HG03439 (cell line): ENCODE measurements around the gene ALPK1.

Experiments
- ATAC-seq: cut with Tn5 transposase; IDR thresholded peaks from one replicate; pipeline ENCODE4 v1.9.1; 2021; ENCODE audit warnings: mild to moderate bottlenecking, moderate library complexity; ENCODE audit not compliant: unreplicated experiment

The ALPK1 gene

DNA sequence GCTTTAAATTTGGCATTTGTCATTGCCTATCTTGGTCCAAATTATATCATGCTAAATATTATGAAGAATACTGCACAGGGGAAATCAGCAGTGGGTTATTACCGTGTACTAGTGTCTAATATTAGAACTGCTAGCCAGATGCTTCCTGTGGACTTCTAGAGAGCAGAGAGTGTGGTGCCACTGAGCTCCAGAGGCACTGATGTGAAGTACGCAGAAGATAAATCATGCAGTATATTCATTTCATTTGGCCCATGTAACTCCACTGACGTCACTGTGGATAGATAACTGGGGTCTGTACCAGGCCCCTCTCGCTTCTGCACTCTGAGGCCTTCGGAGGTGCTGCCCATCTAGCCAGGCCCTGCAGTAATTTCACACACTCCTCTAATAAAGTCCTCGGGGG lies 80.0 kb downstream of the ALPK1 start:
- ATAC-seq: no peak

DNA sequence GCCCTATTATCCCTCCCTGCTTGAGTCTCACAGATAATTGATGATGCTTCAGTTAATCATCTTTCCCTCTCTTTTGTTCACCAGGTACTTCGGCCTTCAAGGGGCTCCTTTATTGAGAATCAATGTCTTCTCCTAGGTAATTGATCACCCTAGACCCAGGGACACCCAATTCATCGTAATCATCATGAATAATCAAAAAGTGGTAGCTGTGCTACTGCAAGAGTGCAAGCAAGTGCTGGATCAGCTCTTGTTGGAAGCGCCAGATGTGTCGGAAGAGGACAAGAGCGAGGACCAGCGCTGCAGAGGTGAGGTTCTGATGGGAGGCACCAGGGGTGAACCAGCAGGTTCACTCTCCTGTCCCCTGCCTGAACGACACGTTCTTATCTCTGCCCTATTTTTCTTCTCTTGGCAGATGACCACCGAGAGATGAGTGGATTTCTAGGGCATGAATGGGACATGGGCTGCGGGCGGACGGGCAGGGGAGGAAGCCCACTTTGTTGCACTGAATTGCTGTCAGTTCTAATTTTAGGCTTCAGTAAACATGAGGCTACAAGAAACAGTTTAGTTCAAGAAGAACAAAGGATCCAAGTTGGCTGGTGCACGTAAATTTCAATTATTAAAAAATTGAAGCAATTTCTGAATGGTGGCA lies 80.5 kb downstream of the ALPK1 start:
- ATAC-seq: no peak

- ATAC-seq: no peak
These were observed 81.1 kb downstream of the ALPK1 start for GRCh38 chr4:112378243-112378620.

DNA sequence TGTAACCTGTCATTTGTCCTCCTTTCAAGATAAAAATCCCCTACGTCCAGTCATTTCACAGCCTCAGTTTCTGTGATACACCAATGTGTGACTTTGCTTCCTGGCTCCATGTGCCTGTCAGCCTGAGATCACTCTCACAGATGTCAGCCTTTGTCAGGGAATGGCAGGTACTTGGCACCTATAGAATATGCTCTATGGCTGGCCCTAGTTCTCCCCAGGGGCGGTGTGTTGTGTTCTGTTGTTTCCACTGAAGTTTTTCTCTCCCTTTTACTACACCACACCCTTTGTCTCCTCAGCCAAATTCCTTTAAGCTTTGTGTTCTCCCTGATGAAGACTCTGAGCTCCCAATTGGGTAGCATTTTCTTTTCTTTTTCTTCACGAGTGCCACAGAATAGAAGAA lies 81.7 kb downstream of the ALPK1 start:
- no peak for ATAC-seq

DNA sequence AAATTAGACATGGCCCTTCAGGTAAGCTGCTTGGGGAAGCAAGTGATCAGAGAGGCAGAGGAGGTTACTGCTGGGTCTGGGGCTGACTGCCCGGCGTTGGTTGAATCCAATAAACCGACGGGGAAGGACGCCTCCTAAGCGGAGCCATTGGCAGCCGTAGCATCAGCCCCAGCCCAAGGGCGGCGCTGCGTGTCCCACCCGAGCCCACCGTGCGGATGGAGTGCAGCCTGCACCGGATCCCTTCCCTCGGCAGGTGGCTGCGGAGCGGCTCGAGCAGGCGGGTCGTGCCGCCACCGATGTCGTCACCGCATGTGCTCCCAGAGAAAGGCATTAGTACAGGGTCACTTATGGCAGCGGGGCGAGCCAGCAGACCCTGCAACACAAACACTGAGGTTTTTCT lies 82.1 kb downstream of the ALPK1 start:
- no peak for ATAC-seq

- no peak for ATAC-seq
These were observed 85.0 kb downstream of the ALPK1 start for GRCh38 chr4:112381996-112382692.

DNA sequence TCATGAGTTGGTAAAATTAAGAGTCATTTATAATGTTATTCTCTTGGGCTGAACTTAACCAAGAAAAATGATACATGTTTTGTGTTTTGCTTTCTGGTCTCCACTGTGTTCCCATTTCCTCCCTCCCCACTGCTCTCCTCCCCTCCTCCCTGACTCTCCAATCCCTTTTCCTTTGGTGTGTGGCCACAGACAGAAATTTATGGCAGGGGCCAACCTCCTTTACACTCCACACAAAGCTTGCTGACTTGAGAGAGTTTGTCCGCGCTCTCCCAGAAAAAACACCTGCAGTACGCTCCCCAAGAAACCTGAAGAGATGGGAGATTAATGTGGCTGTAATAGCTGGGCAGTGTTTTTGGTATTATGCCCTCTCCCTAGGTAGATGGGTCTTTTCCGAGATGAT lies 88.9 kb downstream of the ALPK1 start:
- no peak for ATAC-seq

- no peak for ATAC-seq
These were observed 104.9 kb downstream of the ALPK1 start for GRCh38 chr4:112402098-112402497.

DNA sequence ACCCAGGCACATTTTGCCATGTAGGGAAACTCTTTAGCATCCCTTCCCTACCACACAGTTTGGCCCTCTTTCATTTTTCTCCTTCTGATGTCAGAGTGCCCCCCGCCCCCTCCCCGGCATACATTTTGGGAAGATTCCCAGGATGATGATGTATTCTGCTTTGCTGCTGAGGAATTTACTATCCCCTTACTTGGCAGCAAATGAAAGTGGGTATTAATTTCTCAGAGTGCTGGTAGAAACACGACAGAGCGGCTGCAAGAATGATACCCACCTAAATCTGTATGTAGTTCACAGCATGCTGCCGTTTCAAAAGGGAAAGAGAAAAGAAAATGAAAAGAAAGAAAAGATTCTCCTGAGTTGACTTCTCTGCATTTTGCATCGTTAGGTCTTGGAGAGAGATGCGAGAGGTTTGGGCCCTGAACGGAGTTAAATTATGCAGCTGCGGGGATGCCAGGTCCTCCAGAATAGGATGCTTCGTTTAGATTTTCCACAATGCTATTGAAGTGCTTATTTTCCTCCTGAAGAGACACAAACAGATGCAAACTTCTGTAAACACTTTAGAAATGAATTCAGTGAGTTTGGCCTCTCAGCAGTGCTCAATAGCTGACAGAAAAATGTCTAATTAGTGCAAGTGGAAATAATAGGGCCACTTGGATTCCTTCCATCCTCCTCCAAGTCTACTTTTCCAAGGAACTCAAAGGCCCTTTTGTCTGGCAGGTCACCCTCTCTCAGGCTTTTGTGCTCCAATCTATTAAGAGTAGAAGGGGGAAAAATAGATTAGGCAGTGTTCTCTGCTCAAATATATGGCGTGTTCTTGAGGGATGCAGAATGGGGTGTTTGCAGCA lies 106.2 kb downstream of the ALPK1 start:
- no peak for ATAC-seq

- ATAC-seq: no peak
These were observed 113.2 kb downstream of the ALPK1 start for GRCh38 chr4:112410364-112410763.

DNA sequence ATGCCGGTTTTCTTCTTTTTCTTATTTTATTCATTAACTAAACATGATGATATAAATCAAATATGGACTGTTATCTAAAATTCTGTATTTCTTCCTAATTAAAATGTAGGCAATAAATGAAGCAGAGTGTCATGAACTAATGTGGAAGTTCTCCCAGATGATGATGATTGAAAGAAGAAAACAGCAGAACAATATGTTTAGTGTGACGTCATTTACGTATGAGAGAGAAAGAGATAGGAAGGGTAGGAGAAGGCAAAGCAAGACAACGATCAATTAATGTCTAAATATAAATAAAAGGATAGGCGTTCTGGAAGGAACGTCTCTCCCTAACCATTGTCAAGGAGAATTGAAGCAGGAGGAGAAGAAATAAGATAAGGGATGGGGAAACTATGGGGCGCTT lies 113.6 kb downstream of the ALPK1 start:
- ATAC-seq: no peak

GRCh38 chr4:112411781-112412550 lies 114.8 kb downstream of the ALPK1 start:
- no peak for ATAC-seq

DNA sequence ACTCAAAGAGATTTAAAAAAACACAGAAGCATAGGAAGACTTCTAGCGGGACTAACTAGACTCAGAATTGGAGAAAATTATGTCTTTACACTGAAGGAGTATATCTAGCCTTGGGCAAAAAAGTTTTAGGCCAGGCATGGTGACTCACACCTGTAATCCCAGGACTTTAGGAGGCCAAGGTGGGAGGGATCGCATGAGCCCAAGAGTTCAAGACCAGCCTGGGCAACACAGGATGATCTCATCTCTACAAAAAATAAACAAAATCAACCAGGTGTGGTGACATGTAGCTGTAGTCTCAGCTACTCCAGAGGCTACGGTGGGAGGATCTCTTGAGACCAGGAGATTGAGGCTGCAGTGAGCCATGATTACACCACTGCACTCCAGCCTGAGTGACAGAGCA lies 119.3 kb downstream of the ALPK1 start:
- ATAC-seq: no peak

DNA sequence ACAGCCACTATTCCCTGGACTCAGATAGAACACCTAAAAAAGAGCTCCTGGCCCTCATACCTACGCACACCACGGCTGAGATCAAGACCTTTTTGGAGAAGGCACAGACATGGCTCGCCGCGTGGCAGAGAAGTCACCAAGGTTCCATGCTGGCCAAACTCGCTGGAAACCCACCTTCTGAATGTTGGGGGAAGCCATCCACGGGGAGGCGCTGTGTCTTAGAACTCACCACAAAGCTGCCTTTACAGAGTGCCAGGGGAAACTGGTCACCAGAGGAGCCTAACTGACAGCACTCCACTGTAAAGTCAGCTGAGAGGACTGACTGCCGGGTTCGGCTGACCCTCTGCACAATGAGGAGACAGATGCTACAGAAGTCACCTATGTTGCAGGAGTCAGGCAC lies 120.9 kb downstream of the ALPK1 start:
- no peak for ATAC-seq

DNA sequence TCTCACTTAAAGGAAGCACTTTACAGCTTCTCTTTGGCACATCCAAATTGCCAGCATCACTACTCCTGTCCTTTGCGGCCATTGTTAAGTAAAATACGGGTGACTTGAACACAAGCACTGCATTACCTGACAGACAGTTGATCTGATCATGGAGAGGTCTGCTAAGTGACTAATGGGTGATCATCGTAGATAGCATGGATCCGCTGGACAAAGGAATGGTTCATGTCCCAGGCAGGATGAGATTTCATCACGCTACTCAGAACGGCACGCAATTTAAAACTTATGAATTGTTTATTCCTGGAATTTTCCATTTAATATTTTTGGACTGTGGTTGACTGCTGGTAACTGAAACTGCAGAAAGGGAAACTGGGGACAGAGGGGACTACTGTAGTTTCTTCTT lies 124.7 kb downstream of the ALPK1 start:
- ATAC-seq: no peak

DNA sequence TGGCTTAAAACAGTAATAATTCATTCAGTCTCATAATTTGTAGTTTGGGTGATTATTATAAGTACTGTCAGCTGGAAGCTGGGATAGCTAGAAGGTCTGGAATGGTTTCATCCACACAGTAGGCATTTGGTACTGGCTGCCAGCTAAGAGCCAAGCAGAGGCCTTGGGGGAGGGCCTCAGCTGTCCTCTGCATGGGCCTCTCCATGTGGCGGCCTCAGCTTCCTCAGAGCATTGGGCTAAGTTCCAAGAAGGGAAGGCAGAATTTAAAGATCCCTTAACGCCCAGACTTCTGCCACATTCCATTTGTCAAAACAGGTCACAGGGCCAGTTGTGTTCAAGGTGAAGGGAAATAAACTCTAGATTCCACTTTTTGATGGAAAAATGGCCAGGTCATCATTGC lies 125.5 kb downstream of the ALPK1 start:
- ATAC-seq: no peak

GRCh38 chr4:112423591-112423990 lies 126.4 kb downstream of the ALPK1 start:
- ATAC-seq: no peak

DNA sequence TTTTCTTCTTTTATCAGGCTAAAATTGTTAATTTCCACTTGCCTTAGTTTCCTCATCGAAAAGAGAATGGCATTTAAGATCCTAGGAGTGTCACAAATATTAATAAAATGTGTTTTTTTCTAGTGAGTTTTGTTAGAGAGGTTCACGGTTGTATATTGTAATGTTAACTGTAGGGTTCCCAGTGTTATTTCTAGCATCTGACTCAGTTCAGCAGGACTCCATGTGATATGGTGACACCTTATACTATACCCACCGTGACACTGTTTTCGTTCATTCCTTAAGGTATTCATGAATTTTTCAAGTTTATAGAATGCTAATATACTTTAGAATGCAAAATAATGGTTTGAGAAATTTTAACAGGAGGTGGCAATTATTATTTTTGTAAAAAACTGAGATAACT lies 128.7 kb downstream of the ALPK1 start:
- no peak for ATAC-seq

DNA sequence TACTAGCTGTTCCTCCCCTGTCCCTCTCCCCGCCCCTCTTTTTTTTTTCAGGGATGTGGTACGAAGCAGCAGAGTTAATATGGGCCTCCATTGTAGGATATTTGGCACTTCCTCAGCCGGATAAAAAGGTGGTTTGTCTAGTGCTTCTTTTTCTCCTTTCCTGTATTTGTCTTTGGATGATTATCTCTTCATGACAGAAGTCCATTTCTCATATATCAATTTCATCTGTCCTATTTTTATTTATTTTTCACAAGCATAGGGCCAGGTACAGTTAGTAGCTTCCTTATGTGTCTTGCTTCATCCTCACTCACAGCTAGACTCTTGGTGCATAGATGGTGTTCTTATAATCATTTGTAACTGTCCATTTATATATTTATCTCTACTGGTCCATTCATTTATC lies 129.2 kb downstream of the ALPK1 start:
- no peak for ATAC-seq

- no peak for ATAC-seq
These were observed 134.0 kb downstream of the ALPK1 start for GRCh38 chr4:112431158-112431557.

GRCh38 chr4:112436987-112437386 lies 139.8 kb downstream of the ALPK1 start:
- no peak for ATAC-seq
